Stomach (tissue), 9 donors: ENCODE results near the gene LGALS3BP. TPM values are rescaled to one million over a fixed set of nuclear protein-coding genes. Genes with fewer than 3 reads are reported as not detected.

ENCODE experiments used
- DNase-seq, 2 donors: peaks; one replicate each; pipeline versions ENCODE4 v3.0.0 to v3.0.0-alpha.2; 2013 to 2019
- H3K27ac ChIP-seq, 5 donors: fragments of 200-600 bp in 4 of 5; sonication (generic) in 4 of 5; one replicate each; pipeline ENCODE4 v1.5.1; 2013 to 2019; ENCODE audit warnings: mild to moderate bottlenecking in 1 of 5, moderate library complexity in 1 of 5
- H3K27me3 ChIP-seq, 3 donors: fragments of 200-600 bp; sonication (generic); one replicate each; pipeline ENCODE4 v1.5.1; 2017 to 2019; ENCODE audit warnings: mixed run types in 1 of 3
- H3K36me3 ChIP-seq, 4 donors: fragments of 200-600 bp; sonication (generic); 1 replicate in 3 of 4; 2 replicates in 1 of 4; pipeline ENCODE4 v1.5.1; 2016 to 2019
- H3K4me1 ChIP-seq, 4 donors: fragments of 200-600 bp; sonication (generic); one replicate each; pipeline ENCODE4 v1.5.1; 2016 to 2019
- H3K4me3 ChIP-seq, 4 donors: fragments of 200-600 bp; sonication (generic) in 3 of 4; one replicate each; pipeline ENCODE4 v1.5.1; 2016 to 2019; ENCODE audit warnings: mild to moderate bottlenecking in 1 of 4
- H3K9me3 ChIP-seq, 4 donors: fragments of 200-600 bp; sonication (generic); one replicate each; pipeline ENCODE4 v1.5.1; 2016 to 2019
- EP300 ChIP-seq: sonication (generic); formaldehyde crosslinking; IDR thresholded peaks from one replicate; pipeline ENCODE4 v1.6.1; 2017; ENCODE audit warnings: antibody characterized with exemption
- POLR2A ChIP-seq, 4 donors: fragments of 450-650 bp; IDR thresholded peaks; one replicate each; pipeline ENCODE4 v1.6.1; 2016; ENCODE audit warnings: antibody characterized with exemption in 4 of 4, control low read depth in 2 of 4, mild to moderate bottlenecking in 1 of 4, moderate library complexity in 1 of 4
- POLR2AphosphoS5 ChIP-seq, 3 donors: sonication (generic); formaldehyde crosslinking; IDR thresholded peaks; one replicate each; pipeline ENCODE4 v1.6.1; 2016; ENCODE audit warnings: antibody characterized with exemption in 3 of 3
- WGBS, 5 donors: extraction: QIAGEN DNeasy Blood & Tissue Kit in 3 of 5; methylation state at CpG; one replicate each; pipeline versions ENCODE4 v1.1.5 to v1.1.7; 2013 to 2018; 5-methylcytosine and 5-hydroxymethylcytosine counted together
- intact Hi-C: fragments of 100-400 bp; cut with DNase I; formaldehyde crosslinking; loops from one replicate; pipeline ENCODE4 v1.15.1; 2023; ENCODE audit warnings: low total_unique reads
- polyA plus RNA-seq, 3 donors: library from polyadenylated mRNA; stranded (reverse); fragments of 200-250 nt; gene quantifications; one replicate each; pipeline ENCODE4 v1.2.3, GENCODE V29; 2013
- total RNA-seq, 5 donors: library from RNA; depleted of rRNA; stranded (reverse); fragments of >200 nt; gene quantifications; one replicate each; pipeline versions ENCODE4 v1.1.0 to v1.2.3, GENCODE V29; 2014 to 2016
- TF ChIP-seq, protein P1 (sequence below), 7 experiments: fragments of 450-650 bp in 4 of 7; fragments of 200-600 bp in 3 of 7; sonication (generic) in 3 of 7; IDR thresholded peaks; one replicate each; pipeline ENCODE4 v1.5.1; 2016 to 2019; ENCODE audit warnings: antibody characterized with exemption in 7 of 7, control low read depth in 2 of 7, mild to moderate bottlenecking in 1 of 7
- donor health status: healthy with polysubstance abuse.
- donor health status: Bipolar disorder and iron deficiency.
- donor health status: healthy.

LGALS3BP gene
- total and polyA plus RNA-seq, 8 donors, result 63.4 to 625 (median 192) TPM

DNA sequence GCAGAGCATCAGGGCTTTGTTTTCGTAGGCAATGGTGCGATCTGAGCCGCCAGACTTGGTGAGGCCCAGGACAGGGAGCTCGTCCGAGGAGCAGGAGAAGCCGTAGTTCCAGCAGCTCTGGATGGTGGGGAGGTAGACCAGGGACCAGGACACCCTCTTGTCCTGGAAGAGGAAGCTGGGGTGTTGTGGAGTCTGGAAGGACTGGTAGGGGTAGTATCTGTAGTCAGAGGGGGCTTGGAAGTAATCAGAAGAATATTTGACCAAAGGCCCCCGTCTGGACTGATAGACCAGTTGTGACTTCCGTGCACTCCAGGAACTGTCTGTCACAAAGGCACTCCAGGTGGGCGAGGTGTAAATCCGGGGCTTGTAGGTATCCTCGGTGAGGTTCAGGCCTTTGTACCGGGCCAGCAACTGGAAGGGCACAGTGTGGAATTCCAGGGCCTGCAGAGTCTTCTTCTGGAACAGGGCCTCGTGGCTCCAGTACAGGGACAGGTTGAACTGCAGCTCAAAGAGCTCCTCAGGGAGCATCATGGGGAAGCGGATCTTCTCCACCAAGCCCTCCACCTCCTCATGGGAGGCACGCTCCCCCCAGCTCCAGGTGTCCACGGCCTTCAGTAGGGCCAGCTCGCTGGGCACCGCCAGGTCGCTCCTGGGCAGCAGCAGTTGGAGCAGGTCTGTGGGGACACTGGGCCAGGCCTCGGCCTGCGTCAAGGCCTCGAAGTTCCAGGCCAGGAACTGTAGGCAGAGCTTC is 7.8 kb downstream of the LGALS3BP start:
- Histone ChIP-seq H3K27ac (peak overlapping the region in 3 of 5 donors; percentile 38 to 57 (median 45)), H3K27me3 (no peaks in the 10 kb centered on the region), H3K4me3 (no peak overlapping the region), H3K9me3 (no peaks in the 10 kb centered on the region), H3K36me3 (peaks cover 0 to 67% (median 54%) of the 10 kb centered on the region in 4 donors), H3K4me1 (peaks cover 19 to 53% (median 44%) of the 10 kb centered on the region in 4 donors)
- no peak for DNase-seq
- TF ChIP-seq, protein P1, sequence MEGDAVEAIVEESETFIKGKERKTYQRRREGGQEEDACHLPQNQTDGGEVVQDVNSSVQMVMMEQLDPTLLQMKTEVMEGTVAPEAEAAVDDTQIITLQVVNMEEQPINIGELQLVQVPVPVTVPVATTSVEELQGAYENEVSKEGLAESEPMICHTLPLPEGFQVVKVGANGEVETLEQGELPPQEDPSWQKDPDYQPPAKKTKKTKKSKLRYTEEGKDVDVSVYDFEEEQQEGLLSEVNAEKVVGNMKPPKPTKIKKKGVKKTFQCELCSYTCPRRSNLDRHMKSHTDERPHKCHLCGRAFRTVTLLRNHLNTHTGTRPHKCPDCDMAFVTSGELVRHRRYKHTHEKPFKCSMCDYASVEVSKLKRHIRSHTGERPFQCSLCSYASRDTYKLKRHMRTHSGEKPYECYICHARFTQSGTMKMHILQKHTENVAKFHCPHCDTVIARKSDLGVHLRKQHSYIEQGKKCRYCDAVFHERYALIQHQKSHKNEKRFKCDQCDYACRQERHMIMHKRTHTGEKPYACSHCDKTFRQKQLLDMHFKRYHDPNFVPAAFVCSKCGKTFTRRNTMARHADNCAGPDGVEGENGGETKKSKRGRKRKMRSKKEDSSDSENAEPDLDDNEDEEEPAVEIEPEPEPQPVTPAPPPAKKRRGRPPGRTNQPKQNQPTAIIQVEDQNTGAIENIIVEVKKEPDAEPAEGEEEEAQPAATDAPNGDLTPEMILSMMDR (IDR thresholded peaks at IDR 0.05), result no peak
- TF ChIP-seq POLR2A (IDR thresholded peaks at IDR 0.05) (no peak), POLR2AphosphoS5 (IDR thresholded peaks at IDR 0.05) (no peak), EP300 (no peak)
- intact Hi-C loops, result loop anchor here (5.0 kb wide), 1 partner anchor 105 kb away; no protein-coding TSS in a partner anchor
- 71 to 78% (median 76%) methylated on average over 16 to 22 of the region's 22 CpGs for WGBS, 5 donors

DNA sequence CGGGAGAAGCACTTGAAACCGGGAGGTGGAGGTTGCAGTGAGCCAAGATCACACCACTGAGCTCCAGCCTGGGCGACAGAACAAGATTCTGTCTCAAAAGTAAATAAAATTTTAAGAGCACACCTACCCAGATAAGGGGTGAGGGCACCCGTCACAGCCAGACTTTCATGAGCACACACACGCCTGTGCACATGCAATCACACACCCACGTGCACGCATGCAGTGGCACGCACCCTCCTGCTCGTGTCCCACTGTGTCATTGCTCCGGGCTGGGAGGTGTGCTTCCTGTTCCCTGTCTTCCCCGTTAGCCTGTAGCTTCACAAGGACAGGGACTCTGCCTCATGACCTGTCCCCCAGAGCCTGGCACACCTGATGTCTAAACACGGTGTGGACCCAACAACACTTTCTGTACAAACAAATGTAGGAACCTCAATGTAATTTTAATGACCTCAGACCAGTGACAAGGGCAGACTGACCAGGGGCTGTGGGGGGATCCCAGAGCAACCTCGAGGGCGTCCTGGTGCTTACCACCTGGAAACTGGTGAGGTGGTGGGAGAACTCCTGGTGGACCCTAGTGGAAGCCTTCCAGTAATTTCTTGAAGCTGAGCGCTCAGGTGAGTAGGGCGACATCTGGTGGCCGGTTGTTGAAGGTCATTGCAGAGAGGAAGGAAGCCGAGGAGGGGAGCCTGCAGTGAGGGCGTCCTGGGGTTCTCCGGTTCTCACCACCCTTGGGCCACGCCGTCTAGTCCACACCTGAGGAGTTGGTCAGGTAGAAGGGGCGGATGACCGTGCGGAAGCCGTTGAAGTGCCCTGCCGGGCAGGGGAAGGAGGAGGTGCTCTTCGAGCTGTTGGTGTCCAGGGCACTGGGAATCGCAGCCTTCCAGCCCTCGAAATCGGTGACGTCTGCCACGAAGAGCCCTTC is 8.6 kb downstream of the LGALS3BP start:
- H3K36me3 ChIP-seq, result peaks cover 0 to 72% (median 59%) of the 10 kb centered on the region in 4 donors
- H3K9me3 ChIP-seq, result no peaks in the 10 kb centered on the region
- H3K27me3 ChIP-seq, result no peaks in the 10 kb centered on the region
- peak; percentile 86 to 93 for DNase-seq
- no peak overlapping the region for H3K4me3 ChIP-seq
- intact Hi-C loops, result loop anchor here (5.0 kb wide), 1 partner anchor 104 kb away; no protein-coding TSS in a partner anchor
- 21 to 34% (median 28%) methylated on average over 27 to 33 of the region's 33 CpGs for WGBS, 5 donors
- peak in 1 of 3 donors; percentile 53 for TF ChIP-seq POLR2AphosphoS5 (IDR thresholded peaks at IDR 0.05)
- TF ChIP-seq, protein P1 (IDR thresholded peaks at IDR 0.05), result peak in 5 of 7 experiments; percentile 78 to 97 (median 91)
- no peak for TF ChIP-seq EP300
- no peak for TF ChIP-seq POLR2A (IDR thresholded peaks at IDR 0.05)
- H3K4me1 ChIP-seq, result peaks cover 14 to 45% (median 36%) of the 10 kb centered on the region in 4 donors
- H3K27ac ChIP-seq, result peak overlapping the region in 3 of 5 donors; percentile 38 to 57 (median 45)

DNA sequence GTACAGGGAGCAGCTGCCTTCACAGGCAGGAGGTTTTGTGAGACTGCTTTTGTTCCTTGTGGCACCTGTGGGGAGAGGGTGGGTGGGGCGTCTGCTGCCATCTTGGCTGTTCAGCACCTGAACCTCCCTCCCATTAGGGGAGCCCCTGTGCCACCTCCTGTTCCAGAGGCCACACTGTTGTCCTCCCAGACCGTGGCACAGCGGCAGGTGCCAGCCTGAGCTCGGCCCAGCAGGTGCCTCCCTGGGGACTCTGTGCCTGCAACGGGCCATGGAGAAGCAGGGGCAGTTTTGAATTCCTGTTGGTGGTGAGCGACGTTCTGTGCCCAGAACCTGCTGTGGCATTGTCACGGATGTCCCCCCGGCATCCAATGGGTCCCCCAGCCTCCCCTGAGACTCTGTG is 9.9 kb downstream of the LGALS3BP start:
- no peaks in the 10 kb centered on the region for H3K27me3 ChIP-seq
- no peak for DNase-seq
- H3K36me3 ChIP-seq, result peaks cover 0 to 78% (median 63%) of the 10 kb centered on the region in 4 donors
- H3K27ac ChIP-seq, result peak overlapping the region in 1 of 5 donors; percentile 24
- H3K4me1 ChIP-seq, result peaks cover 9 to 32% (median 24%) of the 10 kb centered on the region in 4 donors
- TF ChIP-seq, protein P1 (IDR thresholded peaks at IDR 0.05), result no peak
- no peak for TF ChIP-seq POLR2AphosphoS5 (IDR thresholded peaks at IDR 0.05)
- TF ChIP-seq EP300, result no peak
- no peak for TF ChIP-seq POLR2A (IDR thresholded peaks at IDR 0.05)
- 70 to 91% (median 84%) methylated on average over 6 to 9 of the region's 9 CpGs for WGBS, 5 donors
- no peaks in the 10 kb centered on the region for H3K9me3 ChIP-seq
- H3K4me3 ChIP-seq, result no peak overlapping the region
- intact Hi-C loops, result loop anchor here (5.0 kb wide), 1 partner anchor 103 kb away; no protein-coding TSS in a partner anchor
